Measurements from ENCODE around the gene MYLK. TPM values are rescaled to one million over a fixed set of nuclear protein-coding genes. Genes with fewer than 3 reads are reported as not detected.

MYLK gene
- total RNA-seq, 1 experiment from 2014 or later: 23.0 TPM

GRCh38 chr3:123648696-123649405 is 235.3 kb downstream of the MYLK start:
- Mint-ChIP-seq H3K27me3 (ENCODE audit: insufficient read depth, unreplicated experiment) (no peaks in the 10 kb centered on the region), H3K4me1 (ENCODE audit: low read depth, unreplicated experiment) (peaks cover 15% of the 10 kb centered on the region), H3K9me3 (ENCODE audit: unreplicated experiment) (no peaks in the 10 kb centered on the region), H3K36me3 (ENCODE audit: insufficient read depth, unreplicated experiment) (no peaks in the 10 kb centered on the region), H3K27ac (ENCODE audit: unreplicated experiment) (no peak overlapping the region), H3K4me3 (ENCODE audit: unreplicated experiment) (no peak overlapping the region)
- Histone ChIP-seq H3K4me1 (no peaks in the 10 kb centered on the region), H3K9me3 (no peaks in the 10 kb centered on the region), H3K4me3 (ENCODE audit: low read depth, low read length) (no peak overlapping the region), H3K27me3 (replicated peaks; ENCODE audit: control insufficient read depth, insufficient read depth, low read length) (no peaks in the 10 kb centered on the region), H3K36me3 (ENCODE audit: control insufficient read depth, insufficient read depth, low read length) (no peaks in the 10 kb centered on the region)
- DNase-seq: no peak
- no peak for TF ChIP-seq CTCF (IDR thresholded peaks at IDR 0.05; ENCODE audit: insufficient read depth in 1 of 2, low read depth in 1 of 2, low read length in 1 of 2, severe bottlenecking in 1 of 2, unreplicated experiment in 1 of 2)
- ChIA-PET POLR2A (no interaction called here), CTCF (no interaction called here)
- BruUV-seq (replicated peaks): no TSS peak
- intact Hi-C loops (cut with micrococcal nuclease; ENCODE audit: unreplicated experiment): no loop called here

DNA sequence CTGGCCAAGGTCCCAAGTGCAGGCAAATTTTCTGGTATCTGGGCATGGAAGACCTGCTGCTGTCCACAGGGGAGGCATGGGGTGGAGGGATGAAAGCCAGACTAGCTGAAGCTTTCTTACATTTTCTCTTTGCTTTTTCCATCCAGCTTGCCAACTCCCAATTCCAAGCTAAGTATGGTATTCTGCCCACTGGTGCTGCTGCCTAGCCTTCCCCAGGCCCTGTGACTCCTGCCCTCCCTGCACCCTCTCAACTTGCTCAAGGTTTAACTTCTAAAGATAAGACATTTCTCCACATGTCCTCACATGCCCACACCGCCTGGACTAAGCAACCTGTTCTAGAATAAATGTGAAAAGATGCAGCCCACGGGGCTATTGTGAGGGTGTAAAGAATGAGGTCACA is 239.8 kb downstream of the MYLK start:
- Mint-ChIP-seq H3K36me3 (ENCODE audit: insufficient read depth, unreplicated experiment) (no peaks in the 10 kb centered on the region), H3K27me3 (ENCODE audit: insufficient read depth, unreplicated experiment) (no peaks in the 10 kb centered on the region), H3K27ac (ENCODE audit: unreplicated experiment) (no peak overlapping the region), H3K4me1 (ENCODE audit: low read depth, unreplicated experiment) (no peaks in the 10 kb centered on the region), H3K4me3 (ENCODE audit: unreplicated experiment) (no peak overlapping the region), H3K9me3 (ENCODE audit: unreplicated experiment) (no peaks in the 10 kb centered on the region)
- POLR2A ChIA-PET: no interaction called here
- H3K4me3 ChIP-seq (ENCODE audit: low read depth, low read length): no peak overlapping the region
- no peaks in the 10 kb centered on the region for H3K36me3 ChIP-seq (ENCODE audit: control insufficient read depth, insufficient read depth, low read length)
- no peaks in the 10 kb centered on the region for H3K4me1 ChIP-seq
- BruUV-seq (replicated peaks): no TSS peak
- TF ChIP-seq CTCF (IDR thresholded peaks at IDR 0.05; ENCODE audit: insufficient read depth in 1 of 2, low read depth in 1 of 2, low read length in 1 of 2, severe bottlenecking in 1 of 2, unreplicated experiment in 1 of 2): no peak
- no peak for DNase-seq
- no peaks in the 10 kb centered on the region for H3K9me3 ChIP-seq
- intact Hi-C loops (cut with micrococcal nuclease; ENCODE audit: unreplicated experiment): no loop called here
- no peaks in the 10 kb centered on the region for H3K27me3 ChIP-seq (replicated peaks; ENCODE audit: control insufficient read depth, insufficient read depth, low read length)
- CTCF ChIA-PET: no interaction called here

DNA sequence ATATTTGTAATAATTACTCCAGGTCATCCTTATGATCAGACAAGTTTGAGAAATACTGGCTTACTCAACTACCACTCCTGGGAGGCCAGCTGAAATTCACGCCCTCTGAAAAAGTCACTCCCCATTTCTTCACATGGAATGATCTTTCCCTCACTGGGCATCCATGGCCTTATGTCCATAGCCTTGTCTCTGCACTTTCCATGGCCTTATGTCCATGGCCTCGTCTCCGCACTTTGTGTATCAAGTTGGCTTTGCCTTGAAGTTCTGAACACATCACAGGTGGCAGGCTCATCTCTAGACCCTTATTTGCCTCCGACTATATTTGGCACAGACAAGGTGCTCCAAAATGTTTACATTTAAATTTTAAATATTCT is 241.2 kb downstream of the MYLK start:
- CTCF ChIA-PET: interaction anchor here (1.0 to 2.1 kb wide), 7 partner anchors 10 to 81 kb away, joined by 3 to 10 read pairs (median 5); no protein-coding TSS in a partner anchor

More for the DNA sequence above, 241.2 kb downstream of the MYLK start:
- DNase-seq: no peak
- BruUV-seq (replicated peaks): no TSS peak
- Histone ChIP-seq H3K36me3 (ENCODE audit: control insufficient read depth, insufficient read depth, low read length) (no peaks in the 10 kb centered on the region), H3K9me3 (no peaks in the 10 kb centered on the region), H3K4me1 (no peaks in the 10 kb centered on the region), H3K4me3 (ENCODE audit: low read depth, low read length) (no peak overlapping the region), H3K27me3 (replicated peaks; ENCODE audit: control insufficient read depth, insufficient read depth, low read length) (no peaks in the 10 kb centered on the region)
- no peaks in the 10 kb centered on the region for H3K27me3 Mint-ChIP-seq (ENCODE audit: insufficient read depth, unreplicated experiment)
- no peak for TF ChIP-seq CTCF (IDR thresholded peaks at IDR 0.05; ENCODE audit: insufficient read depth in 1 of 2, low read depth in 1 of 2, low read length in 1 of 2, severe bottlenecking in 1 of 2, unreplicated experiment in 1 of 2)
- H3K4me3 Mint-ChIP-seq (ENCODE audit: unreplicated experiment): no peak overlapping the region
- no peaks in the 10 kb centered on the region for H3K9me3 Mint-ChIP-seq (ENCODE audit: unreplicated experiment)
- H3K36me3 Mint-ChIP-seq (ENCODE audit: insufficient read depth, unreplicated experiment): no peaks in the 10 kb centered on the region
- intact Hi-C loops (cut with micrococcal nuclease; ENCODE audit: unreplicated experiment): no loop called here
- H3K4me1 Mint-ChIP-seq (ENCODE audit: low read depth, unreplicated experiment): no peaks in the 10 kb centered on the region
- H3K27ac Mint-ChIP-seq (ENCODE audit: unreplicated experiment): no peak overlapping the region
- POLR2A ChIA-PET: no interaction called here

Data from Caco-2 (cell line).